NCI-H187 treated with DMSO at 0.1 percent for 48 hours (cell line): ENCODE data around the gene ELMO2.
A peak's percentile ranks its signal among the peaks of the same experiment; 100 is the strongest.

Source experiments
- DNase-seq: peaks from one replicate; lab custom pipeline; 2025; lab: John Stamatoyannopoulos, UW

Gene ELMO2, protein sequence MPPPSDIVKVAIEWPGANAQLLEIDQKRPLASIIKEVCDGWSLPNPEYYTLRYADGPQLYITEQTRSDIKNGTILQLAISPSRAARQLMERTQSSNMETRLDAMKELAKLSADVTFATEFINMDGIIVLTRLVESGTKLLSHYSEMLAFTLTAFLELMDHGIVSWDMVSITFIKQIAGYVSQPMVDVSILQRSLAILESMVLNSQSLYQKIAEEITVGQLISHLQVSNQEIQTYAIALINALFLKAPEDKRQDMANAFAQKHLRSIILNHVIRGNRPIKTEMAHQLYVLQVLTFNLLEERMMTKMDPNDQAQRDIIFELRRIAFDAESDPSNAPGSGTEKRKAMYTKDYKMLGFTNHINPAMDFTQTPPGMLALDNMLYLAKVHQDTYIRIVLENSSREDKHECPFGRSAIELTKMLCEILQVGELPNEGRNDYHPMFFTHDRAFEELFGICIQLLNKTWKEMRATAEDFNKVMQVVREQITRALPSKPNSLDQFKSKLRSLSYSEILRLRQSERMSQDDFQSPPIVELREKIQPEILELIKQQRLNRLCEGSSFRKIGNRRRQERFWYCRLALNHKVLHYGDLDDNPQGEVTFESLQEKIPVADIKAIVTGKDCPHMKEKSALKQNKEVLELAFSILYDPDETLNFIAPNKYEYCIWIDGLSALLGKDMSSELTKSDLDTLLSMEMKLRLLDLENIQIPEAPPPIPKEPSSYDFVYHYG

DNA sequence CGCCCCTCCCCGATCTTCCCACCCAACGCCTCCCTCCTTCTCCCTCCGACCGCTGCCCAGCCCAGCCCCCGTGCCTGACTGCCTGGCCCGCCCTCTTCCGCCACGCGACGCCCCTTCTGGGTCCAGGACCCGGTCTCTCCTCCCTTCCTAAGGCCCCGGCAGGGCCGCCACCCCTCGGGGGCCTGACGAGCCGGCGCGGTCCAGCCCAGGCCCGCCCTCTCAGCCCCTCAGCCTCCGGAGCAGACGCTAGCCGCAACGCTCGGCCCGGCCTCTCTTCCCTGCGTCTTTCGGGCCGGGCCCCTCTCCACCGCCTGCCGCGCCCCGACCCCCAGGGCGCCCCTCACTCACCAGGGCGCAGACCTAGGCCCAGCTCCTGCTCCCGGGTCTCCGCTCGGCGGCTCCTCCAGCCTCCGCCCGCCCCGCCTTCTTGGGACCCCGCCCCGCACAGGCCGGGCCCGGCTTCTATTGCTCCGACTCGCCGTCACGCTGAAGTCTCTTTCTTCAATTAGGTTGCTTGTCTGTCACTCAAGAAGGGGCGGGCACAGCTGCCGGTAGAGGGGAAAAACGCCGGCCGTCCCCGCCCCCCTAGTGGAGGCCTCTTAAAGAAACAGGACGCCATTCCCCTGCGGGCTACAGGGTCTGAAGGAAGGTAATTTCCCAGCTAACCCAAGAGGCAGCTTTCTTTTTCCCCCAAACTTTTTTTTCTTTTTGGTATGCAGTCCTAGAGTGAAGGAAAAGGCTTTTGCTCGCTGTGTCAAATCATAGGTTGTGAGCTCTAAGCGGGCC, at the start of gene ELMO2:
ELMO2 (minus strand) TSS at position 416 of the 786 bp plus-strand sequence. CDS start 12,133 bp downstream, outside the sequence.
- peak; percentile 88 for DNase-seq

DNA sequence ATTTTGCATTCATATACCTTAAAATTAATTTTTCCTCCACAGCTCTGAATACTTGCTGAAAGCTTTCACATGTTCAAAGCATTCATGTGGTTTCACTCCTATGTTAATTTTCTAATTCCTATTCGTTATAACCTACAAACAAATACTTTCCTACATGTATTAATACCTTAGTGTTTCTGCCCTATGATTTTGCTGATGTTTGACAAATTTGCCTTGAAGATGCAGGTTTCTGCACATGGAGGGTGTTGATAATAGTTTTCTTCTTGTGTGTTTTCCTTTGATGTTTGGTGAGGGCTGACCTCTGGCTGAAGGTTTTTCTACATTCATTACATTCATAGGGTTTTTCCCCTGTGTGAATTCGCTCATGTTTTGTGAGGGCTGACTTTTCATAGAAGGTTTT, 49.3 kb upstream of the ELMO2 start:
- DNase-seq: no peak

DNA sequence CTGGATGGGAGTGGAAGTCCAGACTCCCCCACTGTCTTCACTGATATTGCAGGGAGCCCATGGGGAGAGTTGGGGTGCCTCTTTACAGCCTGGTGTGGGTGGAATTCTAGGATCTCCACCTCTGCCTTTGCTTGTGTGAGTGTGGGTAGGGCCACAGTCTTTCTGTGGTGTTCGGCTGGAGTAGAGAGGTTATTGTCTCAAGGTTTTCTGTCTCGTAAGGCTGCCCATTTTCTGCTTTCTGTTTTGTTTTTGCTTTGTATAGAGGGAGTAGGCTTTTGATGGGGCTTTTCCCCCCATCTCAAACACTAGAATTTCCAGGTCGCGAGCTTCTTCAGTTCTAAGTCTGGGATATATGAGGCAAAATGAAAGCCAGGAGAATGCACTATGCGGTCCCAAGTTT, 40.4 kb upstream of the ELMO2 start:
- no peak for DNase-seq

DNA sequence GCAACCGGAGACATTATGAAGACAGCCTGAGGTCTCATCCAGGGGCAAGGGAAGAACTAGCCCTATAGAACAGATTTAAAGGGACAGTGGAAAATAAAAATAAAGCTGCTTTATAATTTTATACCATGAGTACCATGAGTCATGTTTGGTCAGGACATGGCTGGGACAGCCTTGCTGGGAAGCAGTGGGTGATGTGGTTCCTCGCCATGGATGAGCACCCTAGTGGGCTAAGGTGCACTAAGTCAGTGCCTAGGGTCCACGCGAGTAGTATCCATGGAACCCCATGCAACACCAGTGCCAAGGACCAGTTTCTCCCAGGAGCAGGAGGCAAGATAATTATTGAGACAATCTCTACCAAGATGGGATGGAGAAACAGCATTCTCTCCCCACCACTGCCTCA, 33.4 kb upstream of the ELMO2 start:
- no peak for DNase-seq

DNA sequence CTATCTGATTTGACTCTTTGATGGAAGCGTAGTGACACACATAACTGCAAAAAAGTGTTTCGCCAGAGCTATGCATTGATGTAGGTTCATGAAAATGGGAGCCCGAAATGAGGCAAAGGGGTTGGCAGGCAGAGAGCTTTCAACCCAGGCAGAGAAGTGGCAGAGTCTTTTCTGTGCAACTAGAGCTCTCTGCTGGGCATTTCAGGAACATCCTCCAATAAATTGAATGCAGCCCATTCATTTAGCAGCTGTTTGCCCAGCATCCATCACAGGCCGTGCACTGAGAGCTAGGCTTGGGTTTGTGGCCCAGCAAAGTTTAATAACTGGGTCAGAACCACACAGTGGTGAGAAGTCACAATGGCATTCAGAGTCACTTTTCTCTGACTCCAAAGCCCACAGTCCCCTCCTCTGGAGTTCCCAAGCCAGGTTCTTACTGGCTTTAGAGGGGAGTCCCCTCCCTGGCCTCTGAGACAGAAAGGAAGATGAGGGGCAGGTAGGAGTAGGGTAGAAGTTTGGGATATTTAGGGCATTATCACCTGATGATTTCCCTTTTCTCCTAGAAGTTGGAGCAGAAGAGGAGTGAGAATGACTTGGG, 31.8 kb upstream of the ELMO2 start:
- no peak for DNase-seq

DNA sequence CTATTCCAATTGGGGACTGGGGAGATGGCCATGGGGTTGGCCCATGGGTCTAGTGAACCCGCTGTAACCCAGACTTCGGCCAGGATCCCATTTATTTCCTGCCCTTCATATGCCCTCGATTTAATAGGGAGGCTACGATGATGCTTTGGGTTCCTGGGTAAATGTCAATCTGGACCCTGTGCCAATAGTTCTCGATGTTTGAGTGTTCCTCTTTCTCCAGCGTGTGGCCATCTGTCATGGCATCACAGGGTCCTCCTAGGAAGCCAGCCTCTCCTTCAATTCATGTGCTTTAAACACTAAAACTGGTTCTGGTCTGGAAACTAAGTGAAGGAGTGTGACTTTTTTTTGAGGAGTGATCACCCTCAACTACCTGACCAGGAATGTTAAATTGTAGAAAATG, 28.7 kb upstream of the ELMO2 start:
- no peak for DNase-seq

DNA sequence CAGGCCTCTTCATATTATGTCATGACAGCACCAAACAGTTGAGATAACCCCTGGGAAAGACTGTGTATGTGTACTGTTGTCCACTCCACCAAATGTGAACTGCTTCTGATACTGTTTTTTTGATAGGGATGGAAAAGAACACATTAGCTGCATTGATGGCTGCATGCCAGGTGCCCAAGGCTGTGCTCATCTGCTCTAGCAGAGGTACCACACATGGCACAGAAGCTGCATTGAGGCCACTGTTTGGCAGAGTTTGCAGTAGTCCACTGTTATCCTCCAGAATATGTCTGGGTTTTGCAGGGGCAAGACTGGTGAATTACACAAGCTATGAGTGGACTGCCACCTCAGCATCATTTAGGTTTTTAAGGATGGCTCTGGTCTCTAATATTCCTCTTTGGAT, 28.2 kb upstream of the ELMO2 start:
- no peak for DNase-seq

DNA sequence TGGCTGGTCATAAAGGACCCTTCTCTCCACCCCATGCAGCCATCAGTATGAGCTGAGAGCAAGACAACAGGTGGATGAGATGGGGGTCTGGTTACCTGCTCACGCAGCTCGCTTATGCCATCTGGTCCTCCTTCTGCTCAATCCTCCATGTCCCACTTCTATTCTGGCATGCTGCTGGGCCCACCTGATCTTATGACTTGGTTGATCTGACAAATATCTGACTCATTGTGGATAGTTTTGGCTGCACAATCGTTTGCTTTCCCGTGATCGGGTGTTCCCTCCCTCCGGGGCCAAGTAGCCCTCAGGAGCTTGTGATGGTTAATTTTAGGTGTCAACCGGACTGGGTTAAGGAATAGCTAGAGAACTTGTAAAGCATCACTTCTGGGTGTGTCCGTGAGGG, 26.6 kb upstream of the ELMO2 start:
- no peak for DNase-seq

DNA sequence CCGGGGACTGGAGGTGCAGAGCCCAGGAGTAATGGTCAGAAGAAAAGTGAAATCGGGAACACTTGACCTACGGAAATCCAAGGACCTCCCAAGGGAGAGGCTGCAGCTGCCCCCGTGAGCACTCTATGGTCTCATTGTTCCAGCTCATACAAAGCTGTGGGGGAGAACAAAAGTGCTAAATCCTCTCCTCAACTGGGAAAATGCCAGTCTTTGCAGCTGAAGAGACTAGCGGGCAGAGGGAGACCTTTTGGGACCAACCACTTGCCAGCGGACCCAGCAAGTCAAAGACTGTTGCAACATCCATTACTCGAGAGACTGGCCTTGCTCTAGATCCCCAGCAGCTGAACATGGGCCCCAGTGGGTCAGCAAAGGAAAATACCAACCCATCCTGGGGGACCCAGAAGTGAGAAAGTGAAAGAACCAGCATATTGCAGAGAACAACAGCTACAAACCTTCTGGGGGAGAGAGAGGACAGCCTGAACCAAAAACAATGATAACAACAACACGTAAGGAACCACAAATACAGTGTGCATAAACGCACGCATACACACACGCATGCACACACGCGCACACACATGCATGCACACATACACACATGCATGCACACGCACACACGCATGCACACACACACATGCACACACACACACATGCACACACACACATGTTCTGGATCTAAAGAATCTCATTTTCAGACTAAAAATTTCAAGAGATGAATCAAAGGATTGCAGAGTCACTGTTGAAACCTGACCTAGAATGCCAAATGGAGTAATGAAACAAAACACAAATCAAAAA, 24.7 kb upstream of the ELMO2 start:
- no peak for DNase-seq

DNA sequence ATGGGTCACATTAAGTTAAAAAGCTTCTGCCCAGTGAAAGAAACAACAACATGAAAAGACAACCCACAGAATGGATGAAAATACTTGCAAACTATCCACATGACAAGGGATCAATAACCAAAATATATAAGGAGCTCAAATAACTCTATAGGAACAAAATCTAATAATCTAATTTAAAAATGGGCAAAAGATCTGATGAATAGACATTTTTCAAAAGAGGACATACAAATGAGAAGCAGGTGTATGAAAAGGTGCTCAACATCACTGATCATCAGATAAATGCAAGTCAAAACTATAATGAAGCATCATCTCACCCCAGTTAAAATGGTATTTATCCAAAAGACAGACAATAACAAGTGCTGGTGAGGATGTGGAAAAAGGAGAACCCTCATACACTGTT, 21.0 kb upstream of the ELMO2 start:
- no peak for DNase-seq

DNA sequence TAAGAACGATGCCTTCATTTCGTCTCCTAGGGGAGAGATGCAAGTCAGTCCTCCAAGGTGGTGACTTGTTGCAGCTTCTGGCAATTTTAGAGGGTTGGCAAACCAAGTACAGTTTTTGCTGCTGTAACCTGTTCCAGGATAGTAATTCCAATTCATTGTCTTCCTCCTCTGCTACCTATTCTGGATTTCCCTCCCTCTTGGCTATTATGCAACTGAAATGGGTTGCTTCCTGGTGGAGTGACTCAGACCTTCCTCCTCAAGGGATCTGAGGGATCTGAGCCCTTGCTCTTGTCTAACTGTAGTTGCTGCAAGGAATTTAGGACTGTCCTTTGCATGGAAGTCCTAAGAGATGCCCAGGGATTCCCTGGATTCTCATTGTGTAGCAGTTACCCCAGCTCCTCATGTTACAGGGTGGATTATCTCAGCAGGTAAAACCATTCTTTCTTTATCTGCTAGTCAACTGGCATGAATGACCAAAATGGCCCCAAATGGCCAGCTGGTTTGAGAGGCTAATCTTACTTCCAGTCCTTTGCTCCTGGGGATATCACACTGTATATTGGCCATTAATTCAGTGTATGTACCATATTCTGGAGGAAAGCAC, 17.6 kb upstream of the ELMO2 start:
- no peak for DNase-seq

DNA sequence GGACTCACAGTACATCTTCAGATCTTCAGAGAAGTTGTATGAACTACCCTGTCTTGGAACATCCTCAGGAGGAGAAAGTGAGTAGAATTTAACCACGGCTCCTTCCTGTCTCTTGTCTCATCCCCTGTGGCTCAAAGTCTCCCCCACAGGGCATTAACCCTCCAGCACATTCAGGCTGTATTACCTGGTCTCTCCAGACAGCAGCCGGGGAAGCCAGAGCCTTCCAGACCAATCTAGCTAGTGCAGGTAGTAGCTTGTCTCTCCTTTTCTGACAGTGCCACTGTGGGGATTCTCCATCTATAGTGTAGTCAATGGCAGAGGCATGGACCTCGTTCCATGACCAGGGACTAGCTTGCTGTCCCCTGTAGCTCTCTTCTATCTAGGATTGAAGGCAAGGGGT, 16.9 kb upstream of the ELMO2 start:
- no peak for DNase-seq

DNA sequence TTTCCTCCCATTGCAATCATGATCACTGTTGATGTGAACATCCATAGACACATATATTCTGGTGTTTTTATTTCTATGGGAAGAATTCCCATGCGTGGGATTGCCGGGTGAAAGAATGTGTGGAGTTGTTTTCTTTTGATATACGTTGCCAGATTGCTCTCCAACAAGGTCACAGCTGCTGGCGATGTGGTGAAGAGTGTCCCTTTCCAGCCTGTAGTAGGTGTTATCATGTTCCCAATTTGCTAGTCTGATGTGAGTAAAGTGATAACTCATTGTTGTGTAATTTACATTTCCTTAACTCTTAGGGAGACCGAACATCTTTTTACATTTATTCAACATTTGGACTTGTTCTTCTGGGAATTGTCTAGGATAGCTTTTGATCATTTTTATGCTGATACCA, 14.5 kb upstream of the ELMO2 start:
- DNase-seq: no peak

DNA sequence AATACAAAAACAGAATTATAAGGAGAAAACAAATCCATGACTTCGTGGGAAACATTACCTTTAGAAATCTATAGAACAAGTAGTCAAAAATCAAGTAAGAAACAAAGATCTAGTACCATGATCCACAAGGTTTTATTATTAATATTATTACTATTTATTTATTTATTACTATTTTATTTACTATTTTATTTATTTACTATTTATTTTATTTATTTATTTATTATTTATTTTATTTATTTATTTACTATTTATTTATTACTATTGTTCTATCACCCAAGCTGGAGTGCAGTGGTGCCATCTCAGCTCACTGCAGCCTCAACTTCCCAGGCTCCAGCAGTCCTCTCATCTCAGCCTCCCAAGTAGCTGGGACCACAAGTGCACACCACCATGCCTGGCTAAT, 13.5 kb upstream of the ELMO2 start:
- no peak for DNase-seq

DNA sequence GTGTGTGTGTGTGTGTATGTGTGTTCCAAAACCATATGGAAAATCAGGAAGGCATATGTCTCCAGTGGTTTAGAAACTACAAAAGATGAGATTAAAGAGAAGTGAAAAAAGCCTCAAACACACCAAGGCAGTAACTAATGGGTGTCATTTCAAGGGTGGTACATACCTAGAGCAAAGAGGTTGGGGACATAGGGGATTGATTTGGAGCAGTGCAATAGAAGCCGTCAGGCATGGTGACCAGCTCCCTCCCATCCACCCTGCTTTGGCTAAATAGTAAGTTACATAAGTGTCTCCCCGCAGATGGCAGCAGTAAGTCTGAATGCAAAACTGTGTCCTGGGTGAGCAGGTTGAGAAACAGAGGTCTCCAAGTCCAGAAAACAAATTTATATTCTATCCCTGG, 10.4 kb upstream of the ELMO2 start:
- no peak for DNase-seq

DNA sequence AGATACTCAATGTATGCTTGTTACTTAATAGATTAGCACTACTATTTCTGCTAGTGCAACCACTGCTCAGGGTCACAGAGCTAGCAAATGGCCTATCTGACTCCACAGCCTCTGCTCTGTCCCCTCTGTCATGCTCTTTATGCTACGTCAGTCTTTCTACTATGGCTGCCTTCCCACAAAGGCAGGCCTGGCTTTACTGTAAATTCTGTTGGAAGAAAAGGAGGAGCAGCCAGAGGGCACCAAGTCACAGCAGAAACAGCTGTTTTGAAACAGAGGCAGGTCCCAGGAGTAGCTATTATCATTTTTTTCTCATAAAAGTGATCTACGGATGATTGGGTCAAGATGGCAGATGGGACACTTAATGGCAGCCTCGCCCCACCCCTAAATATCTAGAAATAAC, 10.0 kb upstream of the ELMO2 start:
- no peak for DNase-seq

DNA sequence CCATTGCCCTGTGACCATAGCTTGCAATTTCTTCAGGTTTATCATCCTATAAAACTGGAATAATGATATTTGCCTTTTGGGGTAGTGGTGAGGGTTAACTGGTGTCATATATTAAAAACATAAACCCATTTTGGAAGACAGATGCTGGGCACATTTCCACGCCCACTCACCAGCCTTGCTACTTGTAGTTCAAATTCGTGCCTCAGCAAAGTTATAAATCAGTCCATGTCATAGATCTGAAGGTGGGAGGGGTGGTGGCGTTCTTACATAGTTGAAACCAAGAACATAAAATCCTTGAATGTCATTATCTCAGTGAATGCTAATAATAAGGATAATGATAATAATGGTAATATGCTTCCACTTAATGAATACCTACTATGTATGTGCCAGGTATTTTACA, 9.4 kb upstream of the ELMO2 start:
- DNase-seq: no peak

DNA sequence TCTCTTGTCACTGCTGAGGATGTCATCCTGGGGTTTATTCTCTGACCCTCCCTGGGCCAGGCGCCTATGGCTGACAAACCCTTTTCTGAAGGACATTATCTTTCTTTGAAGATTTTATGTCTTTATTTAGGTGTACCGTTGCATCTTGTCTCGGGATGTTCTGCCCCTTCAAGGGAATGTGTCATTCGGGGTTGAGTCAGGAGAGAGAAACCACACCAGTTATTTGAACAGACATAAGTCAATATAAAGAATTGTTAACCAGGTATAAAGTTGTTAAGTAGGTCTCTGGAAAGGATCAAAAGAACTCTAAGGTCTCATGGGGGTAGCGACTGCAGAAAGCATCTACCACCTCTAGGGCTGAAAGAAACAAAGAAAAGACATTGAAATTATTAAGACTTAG, 8.2 kb upstream of the ELMO2 start:
- DNase-seq: no peak

DNA sequence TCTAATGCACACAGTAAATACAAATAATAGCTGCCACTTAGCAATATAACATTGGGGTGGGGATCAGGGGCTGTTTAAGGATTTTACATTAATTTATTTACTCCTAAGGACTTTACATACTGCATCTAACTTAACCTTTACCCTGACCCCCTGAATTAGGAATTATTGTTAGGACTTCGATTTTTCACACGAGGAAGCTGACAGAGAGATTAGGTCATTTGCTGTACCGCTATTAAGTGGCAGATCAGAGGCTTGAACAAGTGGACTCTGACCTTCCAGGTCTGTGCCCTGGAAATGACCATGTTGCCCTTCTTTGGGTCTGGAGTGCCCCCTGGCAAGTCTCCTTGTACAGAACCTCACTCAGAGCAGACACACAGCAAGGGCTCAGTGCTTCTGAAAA, 5.2 kb upstream of the ELMO2 start:
- no peak for DNase-seq

DNA sequence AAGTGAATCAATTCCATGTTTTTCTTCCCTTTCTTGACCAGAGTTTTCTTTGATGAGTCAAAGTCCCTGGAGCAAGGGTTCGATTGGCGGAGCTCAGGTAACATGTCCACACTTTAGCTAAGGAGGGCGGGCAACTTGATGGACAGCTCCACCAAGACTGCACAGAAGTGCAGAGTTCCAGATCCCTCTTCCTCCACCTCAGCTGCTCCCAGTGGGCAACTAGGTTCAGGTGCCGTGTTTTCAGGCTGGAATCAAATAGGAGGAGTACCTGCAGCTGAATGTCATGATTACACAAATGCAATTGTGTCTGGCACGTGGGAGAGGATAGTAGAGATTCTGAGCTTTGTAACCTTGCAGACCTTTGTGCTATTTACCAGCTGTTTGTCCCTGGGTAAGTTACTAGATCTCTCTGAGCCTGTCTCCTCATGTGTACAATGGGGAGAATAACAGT, 1.9 kb upstream of the ELMO2 start:
- no peak for DNase-seq

DNA sequence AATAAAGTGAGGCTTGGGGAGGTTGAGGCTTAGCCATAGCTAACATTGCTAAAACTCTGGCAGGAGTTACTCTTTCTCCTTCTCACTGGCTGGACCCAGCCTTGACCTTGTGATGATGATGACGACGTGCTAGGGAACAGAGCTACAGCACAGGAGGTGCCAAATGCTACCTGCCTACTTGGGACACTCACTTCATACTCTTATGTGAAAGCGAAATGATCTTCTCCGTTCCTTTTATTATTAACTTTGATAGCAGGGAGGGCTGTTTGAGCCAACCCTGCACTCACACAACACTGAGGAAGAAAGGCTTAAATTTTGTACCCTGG, 1.2 kb upstream of the ELMO2 start:
- DNase-seq: no peak
